Choroid plexus epithelial cell (primary cell): ENCODE data around the gene GRAMD1A.
A peak's percentile ranks its signal among the peaks of the same experiment; 100 is the strongest.
"Not testable (repeated sequence)": the region's sequence is repeated elsewhere in the genome, so short reads cannot be mapped to it uniquely, and the experiment has no call there.

ENCODE experiments used
- DNase-seq: peaks from one replicate; pipeline ENCODE4 v3.0.0-alpha.2; 2010; ENCODE audit warnings: low read depth
- H3K4me3 ChIP-seq: 2 replicates; pipeline ENCODE4 v1.5.1; 2011; ENCODE audit warnings: low read depth, mild to moderate bottlenecking, control low read depth, low read length, moderate library complexity
- TF ChIP-seq, protein P1 (sequence below): conservative IDR thresholded peaks from 2 replicates; pipeline ENCODE4 v1.5.1; 2011; ENCODE audit warnings: low read depth, mild to moderate bottlenecking, control low read depth, inconsistent platforms, low read length, moderate library complexity

The GRAMD1A gene

DNA sequence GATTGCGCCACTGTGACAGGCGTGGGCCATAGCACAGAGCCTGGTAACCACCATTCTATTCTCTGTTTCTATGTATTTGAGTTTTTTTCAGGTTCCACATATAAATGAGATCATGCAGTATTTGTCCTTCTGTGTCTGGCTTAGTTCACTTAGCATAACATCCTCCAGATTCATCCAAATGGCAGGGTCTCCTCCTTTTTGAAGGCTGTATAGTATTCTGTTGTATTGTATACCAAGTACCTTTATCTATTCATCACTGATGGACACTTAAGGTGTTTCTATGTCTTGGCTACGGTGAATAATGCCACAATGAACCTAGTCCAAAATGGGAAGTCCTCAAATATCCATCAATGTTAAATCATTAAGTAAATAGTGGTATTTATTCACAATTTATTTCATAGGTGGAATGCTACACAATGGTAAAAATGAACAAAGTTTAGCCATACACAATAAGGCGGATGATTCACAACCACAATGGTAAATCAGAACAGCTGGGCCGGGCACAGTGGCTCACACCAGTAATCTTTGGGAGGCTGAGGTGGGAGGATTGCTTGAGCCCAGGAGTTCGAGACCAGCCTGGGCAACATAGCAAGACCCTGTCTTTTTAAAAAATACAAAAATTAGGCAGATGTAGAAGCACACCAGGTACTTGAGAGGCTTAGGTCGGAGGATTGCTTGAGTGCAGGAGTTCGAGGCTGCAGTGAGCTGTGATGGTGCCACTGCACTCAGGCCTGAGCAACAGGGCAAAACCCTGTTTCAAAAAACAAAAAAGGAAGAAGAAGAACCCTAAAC, 8.4 kb upstream of the GRAMD1A start:
- TF ChIP-seq, protein P1, sequence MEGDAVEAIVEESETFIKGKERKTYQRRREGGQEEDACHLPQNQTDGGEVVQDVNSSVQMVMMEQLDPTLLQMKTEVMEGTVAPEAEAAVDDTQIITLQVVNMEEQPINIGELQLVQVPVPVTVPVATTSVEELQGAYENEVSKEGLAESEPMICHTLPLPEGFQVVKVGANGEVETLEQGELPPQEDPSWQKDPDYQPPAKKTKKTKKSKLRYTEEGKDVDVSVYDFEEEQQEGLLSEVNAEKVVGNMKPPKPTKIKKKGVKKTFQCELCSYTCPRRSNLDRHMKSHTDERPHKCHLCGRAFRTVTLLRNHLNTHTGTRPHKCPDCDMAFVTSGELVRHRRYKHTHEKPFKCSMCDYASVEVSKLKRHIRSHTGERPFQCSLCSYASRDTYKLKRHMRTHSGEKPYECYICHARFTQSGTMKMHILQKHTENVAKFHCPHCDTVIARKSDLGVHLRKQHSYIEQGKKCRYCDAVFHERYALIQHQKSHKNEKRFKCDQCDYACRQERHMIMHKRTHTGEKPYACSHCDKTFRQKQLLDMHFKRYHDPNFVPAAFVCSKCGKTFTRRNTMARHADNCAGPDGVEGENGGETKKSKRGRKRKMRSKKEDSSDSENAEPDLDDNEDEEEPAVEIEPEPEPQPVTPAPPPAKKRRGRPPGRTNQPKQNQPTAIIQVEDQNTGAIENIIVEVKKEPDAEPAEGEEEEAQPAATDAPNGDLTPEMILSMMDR, result no peak
- no peak overlapping the region for H3K4me3 ChIP-seq
- no peak for DNase-seq

DNA sequence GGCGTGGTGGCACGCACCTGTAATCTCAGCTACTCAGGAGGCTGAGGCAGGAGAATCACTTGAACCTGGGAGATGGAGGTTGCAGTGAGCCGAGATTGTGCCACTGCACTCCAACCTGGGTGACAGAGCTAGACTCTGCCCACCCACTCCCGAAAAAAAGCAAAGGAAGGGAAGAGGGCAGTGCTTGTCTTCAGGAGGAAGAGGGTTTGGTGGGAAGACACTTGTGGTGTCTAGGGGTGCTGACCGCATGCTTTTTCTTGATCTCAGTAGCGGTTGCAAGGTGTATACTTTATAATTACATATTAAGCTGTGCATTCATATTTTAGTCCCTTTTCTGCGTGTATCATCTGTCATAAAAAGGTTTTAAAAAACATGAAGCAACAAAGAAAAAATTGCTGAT, 7.5 kb upstream of the GRAMD1A start:
- not testable (repeated sequence) for H3K4me3 ChIP-seq, DNase-seq

DNA sequence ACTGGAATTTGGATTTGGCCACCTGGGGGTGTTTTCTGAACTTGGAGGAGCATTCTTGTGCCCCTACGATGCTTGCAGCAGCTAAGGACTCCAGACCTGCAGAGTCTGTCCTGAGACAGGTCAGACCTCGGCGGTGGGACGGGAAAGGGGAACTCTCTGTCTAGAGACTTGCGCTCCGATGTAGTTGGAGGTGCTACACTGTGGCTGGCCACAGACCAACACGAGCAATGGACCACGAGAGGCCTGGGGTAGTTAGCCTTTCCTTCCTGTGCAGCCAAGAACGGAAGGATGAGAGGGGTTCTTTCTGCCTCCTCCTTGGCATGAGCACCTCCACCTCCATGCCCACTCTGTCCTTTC, 5.9 kb upstream of the GRAMD1A start:
- H3K4me3 ChIP-seq, result no peak overlapping the region
- TF ChIP-seq, protein P1, result no peak
- no peak for DNase-seq

DNA sequence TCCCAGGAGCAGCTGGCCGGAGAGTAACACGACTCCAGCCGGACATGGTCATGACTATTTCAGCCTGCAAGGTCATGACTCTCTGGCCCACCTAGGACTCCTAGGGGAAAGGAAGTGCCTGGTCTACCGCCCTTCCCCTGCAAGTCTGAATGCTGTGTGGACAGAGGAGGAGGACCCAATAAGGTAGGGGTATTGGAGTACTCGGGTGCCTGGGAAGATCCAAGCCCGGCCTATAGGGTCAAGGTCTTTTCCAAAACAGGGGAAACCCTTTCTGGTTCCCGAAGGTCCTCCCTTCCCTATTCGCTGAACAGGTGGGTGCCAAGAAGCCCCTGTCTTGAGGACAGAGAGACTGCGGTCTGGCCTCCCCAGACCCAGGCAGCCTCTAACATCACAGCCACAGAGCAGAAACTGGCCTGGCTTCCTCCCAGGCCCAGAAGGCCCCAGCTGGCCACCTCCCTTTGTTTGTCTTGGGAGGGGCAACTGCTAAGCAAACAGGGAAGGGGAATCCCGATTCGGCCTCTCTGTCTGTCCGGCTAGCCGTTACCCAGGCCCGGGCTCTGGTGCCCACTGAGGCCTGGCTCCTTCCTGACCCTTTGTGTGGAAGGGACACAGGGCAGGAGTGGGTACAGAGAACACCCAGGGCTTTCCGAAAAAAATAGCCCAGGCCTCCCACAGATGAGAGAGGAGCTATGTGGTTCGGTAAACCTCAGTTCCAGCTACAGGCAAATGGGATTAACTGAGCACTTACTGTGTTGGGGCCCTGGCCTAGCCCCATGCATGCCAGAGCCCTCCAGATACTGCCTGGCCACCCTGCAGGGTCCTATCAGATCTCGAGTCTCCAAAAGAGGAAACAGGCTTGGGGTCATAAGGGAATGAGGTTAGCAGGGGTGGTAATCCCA, 5.2 kb upstream of the GRAMD1A start:
- H3K4me3 ChIP-seq, result no peak overlapping the region
- DNase-seq, result peak; percentile 23
- TF ChIP-seq, protein P1, result no peak

DNA sequence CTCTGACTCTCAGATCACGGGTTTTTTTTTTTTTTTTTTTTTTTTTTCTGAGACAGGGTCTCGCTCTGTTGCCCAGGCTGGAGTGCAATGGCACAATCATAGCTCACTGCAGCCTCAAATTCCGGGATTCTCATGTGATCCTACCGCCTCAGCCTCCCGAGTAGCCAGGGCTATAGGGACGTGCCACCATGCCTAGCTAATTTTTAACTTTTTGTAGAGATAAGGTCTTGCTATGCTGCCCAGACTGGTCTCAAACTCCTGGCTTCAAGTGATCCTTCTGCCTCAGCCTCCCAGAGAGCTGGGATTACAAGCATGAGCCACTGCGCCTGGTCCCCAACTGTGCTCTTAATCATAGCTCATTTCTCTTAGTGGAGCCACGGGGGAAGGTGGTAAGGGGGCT, 4.6 kb upstream of the GRAMD1A start:
- DNase-seq, result no peak
- TF ChIP-seq, protein P1, result no peak
- H3K4me3 ChIP-seq, result no peak overlapping the region

DNA sequence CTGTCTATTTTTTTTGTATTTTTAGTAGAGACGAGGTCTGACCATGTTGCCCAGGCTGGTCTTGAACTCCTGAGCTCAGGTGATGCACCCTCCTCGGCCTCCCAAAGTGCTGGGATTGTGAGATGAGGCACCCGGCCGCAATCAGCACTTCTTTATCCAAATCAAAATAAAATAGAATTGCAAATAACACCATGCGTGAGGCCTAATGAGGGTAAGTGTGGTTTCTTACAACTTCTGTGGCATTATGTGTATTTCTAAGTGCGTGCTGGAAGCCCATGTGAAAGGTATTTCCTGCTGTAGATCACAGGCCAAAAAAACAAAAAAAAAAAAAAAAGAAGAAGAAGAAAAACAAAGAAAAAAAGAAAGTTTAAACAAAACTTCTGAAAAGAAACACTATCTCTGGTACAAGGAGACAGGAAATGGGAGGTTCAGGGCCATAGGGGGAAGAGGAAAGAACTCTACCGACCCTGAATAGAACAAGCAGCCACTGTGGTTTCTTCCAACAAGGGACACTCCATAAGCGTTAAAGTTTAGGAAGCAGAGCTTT, 3.0 kb upstream of the GRAMD1A start:
- TF ChIP-seq, protein P1, result no peak
- peak; percentile 67 for DNase-seq
- no peak overlapping the region for H3K4me3 ChIP-seq

DNA sequence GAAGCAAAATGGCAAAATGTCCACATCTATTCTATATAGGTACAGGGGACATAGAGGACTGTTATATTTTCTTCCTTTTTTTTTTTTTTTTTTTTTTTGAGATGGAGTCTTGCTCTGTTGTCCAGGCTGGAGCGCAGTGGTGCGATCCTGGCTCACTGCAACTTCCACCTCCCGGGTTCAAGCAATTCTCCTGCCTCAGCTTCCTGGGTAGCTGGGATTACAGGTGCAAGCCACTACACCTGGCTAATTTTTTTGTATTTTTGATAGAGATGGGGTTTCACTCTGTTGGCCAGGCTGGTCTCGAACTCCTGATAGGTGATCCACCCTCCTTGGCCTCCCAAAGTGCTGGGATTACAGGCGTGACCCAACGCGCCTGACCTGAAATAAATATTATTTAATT, 1.9 kb upstream of the GRAMD1A start:
- not testable (repeated sequence) for DNase-seq, H3K4me3 ChIP-seq
